Measurements from ENCODE around the gene STXBP1.

The STXBP1 gene

DNA sequence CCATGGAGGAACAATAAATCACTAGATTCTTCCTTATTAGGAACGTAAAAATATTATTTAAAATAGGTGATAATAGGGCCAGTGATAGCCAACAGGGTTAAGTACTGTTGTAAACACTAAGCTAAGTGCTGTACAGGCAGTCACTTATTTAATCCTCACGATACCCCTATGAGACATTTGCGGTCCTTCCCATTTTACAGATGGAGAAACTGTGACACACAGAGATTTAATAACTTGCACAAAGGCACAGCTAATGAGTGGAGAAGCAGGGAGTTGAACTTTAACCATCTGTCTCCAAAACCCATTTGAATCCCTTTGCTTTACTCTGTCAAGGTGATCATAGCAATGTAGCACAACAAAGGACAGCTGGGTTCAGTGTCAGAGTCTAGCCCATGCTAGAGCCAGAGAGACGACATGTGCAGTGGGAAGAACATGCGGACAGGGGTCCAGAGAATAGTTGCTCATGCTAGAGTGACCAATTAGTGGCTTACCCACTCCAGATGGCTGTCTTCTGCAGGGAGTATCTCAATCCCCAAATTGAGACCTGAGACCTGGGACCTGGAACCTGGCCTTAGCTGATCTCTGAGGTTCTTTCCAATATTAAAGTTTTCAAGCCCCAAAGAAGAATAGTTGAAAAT lies 28.9 kb downstream of the STXBP1 start:
- H3K4me3 ChIP-seq (ENCODE audit: low read depth, low read length) = no peak overlapping the region
- no peaks in the 10 kb centered on the region for H3K27me3 ChIP-seq (ENCODE audit: control insufficient read depth, insufficient read depth, low read length)
- H3K9me3 ChIP-seq (ENCODE audit: control insufficient read depth, insufficient read depth, low read length) = no peaks in the 10 kb centered on the region
- H3K9ac ChIP-seq (ENCODE audit: low read depth, low read length) = no peak overlapping the region
- H3K27ac ChIP-seq (ENCODE audit: low read depth, low read length) = no peak overlapping the region
- H3K4me1 ChIP-seq (ENCODE audit: control insufficient read depth, insufficient read depth, low read length) = peaks cover 4% of the 10 kb centered on the region; the same call in 1 of the 2 replicates
- H3K36me3 ChIP-seq (ENCODE audit: control insufficient read depth, insufficient read depth, low read length) = no peaks in the 10 kb centered on the region

DNA sequence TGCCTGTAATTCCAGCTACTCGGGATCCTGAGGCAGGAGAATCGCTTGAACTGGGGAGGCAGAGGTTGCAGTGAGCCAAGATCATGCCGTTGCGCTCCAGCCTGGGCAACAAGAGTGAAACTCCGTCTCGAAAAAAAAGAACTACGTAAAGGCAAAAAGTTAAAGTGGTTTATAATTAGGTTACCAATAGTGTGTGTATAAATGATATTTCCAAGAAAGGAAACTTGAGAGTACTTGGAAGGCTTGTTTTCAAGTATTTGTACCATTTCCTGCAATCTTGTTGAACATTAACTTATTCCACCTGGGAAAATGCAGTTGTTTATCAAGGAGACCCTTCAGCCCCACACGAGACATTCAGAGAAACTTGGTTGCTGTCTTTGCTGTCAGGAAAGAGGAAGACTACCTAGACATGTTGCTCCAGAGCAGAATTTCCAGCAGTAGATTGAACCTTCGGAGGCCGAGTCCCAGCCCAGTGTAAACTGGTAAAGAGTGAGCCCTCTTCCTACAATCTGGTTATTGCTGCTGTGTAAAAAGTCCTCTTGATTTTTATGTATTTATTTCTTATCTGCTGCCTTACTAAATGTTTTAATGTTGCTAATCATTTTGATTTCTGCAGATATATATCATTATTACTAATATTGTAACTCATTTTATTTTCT lies 30.1 kb downstream of the STXBP1 start:
- no peak overlapping the region for H3K9ac ChIP-seq (ENCODE audit: low read depth, low read length)
- no peak overlapping the region for H3K27ac ChIP-seq (ENCODE audit: low read depth, low read length)
- no peak overlapping the region for H3K4me3 ChIP-seq (ENCODE audit: low read depth, low read length)
- no peaks in the 10 kb centered on the region for H3K36me3 ChIP-seq (ENCODE audit: control insufficient read depth, insufficient read depth, low read length)
- no peaks in the 10 kb centered on the region for H3K9me3 ChIP-seq (ENCODE audit: control insufficient read depth, insufficient read depth, low read length)
- H3K4me1 ChIP-seq (ENCODE audit: control insufficient read depth, insufficient read depth, low read length) = peaks cover 4% of the 10 kb centered on the region; the same call in 1 of the 2 replicates
- no peaks in the 10 kb centered on the region for H3K27me3 ChIP-seq (ENCODE audit: control insufficient read depth, insufficient read depth, low read length)

DNA sequence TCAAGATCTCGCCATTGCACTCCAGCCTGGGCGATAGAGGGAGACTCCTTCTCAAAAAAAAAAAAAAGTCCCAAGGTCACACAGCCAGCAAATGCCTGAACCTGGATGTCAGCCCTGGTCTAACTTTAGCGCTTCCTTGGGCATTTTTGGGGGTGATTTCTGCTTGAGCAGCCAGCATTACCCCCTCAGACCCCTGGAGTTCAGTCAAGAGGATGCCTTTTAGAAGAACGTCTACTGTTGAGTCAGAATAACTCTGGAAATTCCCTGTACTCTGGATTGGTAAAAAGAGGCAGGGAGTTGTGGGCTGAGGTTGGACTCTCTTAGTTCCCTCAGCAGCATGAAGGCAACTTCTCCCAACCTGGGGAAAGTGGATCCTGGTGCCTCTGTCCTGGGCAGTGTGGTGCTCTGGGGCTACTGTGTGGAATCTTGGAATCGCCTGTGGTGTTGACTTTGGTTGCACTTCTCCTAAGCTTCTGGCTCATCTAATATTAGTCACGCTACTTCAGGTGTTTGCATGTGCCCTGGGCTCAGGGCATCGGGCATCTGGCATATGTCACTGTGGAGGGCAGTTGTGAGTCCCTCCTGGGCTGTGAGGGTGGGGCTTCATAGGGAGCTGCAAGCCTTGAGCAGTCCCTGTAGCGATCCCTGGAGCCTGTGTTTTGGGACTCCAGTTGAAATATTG lies 32.2 kb downstream of the STXBP1 start:
- Histone ChIP-seq H3K36me3 (ENCODE audit: control insufficient read depth, insufficient read depth, low read length) (no peaks in the 10 kb centered on the region), H3K4me1 (ENCODE audit: control insufficient read depth, insufficient read depth, low read length) (peaks cover 4% of the 10 kb centered on the region; the same call in 1 of the 2 replicates), H3K9me3 (ENCODE audit: control insufficient read depth, insufficient read depth, low read length) (no peaks in the 10 kb centered on the region), H3K27me3 (ENCODE audit: control insufficient read depth, insufficient read depth, low read length) (no peaks in the 10 kb centered on the region), H3K27ac (ENCODE audit: low read depth, low read length) (peak overlapping the region; percentile 50), H3K9ac (ENCODE audit: low read depth, low read length) (no peak overlapping the region), H3K4me3 (ENCODE audit: low read depth, low read length) (no peak overlapping the region)

DNA sequence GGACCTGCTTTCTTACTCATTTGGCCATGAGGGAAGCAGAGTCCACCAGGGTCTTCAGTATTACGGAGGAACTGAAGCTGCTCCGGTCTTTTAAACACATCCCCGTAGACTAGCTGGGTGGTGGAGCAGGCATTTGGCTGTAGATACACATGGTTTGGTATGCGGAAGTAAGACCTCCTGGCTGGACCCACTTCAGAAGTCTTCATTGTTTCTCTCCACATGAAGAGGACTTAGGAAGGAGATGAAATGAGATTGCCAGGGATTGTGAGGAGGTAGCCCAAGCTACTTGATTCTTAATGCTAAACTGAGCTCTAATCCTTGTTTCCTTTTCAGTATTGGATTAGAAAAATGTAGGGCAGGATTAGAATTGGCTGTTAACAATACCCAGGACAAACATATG lies 32.9 kb downstream of the STXBP1 start:
- H3K27me3 ChIP-seq (ENCODE audit: control insufficient read depth, insufficient read depth, low read length) = no peaks in the 10 kb centered on the region
- H3K9ac ChIP-seq (ENCODE audit: low read depth, low read length) = no peak overlapping the region
- H3K9me3 ChIP-seq (ENCODE audit: control insufficient read depth, insufficient read depth, low read length) = no peaks in the 10 kb centered on the region
- peaks cover 4% of the 10 kb centered on the region; the same call in 1 of the 2 replicates for H3K4me1 ChIP-seq (ENCODE audit: control insufficient read depth, insufficient read depth, low read length)
- H3K4me3 ChIP-seq (ENCODE audit: low read depth, low read length) = no peak overlapping the region
- H3K36me3 ChIP-seq (ENCODE audit: control insufficient read depth, insufficient read depth, low read length) = no peaks in the 10 kb centered on the region
- H3K27ac ChIP-seq (ENCODE audit: low read depth, low read length) = peak overlapping the region; percentile 50

DNA sequence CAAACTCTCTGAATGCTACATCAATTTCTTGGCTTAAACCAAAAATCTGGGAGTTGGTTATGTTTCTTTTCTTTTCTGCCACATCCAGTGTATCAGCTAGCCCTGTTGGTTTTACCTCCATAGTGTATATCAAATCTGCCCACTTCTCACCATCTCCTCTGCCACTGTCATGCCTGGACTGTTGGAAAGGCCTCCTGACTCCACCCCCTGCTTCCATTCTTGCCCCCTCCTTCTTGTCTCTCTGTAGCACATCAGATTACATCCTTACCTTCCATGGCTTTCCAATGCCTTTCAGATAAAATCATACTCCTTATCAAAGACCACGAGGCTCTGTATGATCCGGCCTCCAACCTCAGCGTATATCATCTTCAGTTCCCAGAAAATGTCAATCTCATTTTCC lies 35.4 kb downstream of the STXBP1 start:
- H3K9ac ChIP-seq (ENCODE audit: low read depth, low read length) = no peak overlapping the region
- H3K27ac ChIP-seq (ENCODE audit: low read depth, low read length) = no peak overlapping the region
- H3K4me3 ChIP-seq (ENCODE audit: low read depth, low read length) = no peak overlapping the region
- no peaks in the 10 kb centered on the region for H3K27me3 ChIP-seq (ENCODE audit: control insufficient read depth, insufficient read depth, low read length)
- no peaks in the 10 kb centered on the region for H3K36me3 ChIP-seq (ENCODE audit: control insufficient read depth, insufficient read depth, low read length)
- peaks cover 4% of the 10 kb centered on the region; the same call in 1 of the 2 replicates for H3K4me1 ChIP-seq (ENCODE audit: control insufficient read depth, insufficient read depth, low read length)
- H3K9me3 ChIP-seq (ENCODE audit: control insufficient read depth, insufficient read depth, low read length) = no peaks in the 10 kb centered on the region

DNA sequence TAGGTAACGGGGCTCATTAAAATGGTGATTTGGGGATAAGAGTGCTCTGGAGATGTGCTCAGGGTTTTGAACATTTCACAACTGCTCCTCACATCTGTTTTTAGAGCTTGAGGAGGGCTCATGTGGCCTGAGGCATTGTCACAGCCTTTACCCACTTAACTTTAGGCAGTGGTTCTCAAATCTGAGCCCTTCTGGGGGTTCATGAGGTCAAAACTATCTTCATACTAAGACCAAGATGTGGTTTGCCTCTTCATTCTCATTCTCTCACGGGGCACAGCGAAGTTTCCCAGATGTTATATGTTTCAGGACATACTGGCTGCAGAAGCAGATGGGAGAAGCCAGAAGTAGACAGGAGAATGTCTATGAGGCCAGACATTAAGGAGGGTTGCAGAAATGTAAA lies 38.4 kb downstream of the STXBP1 start:
- H3K36me3 ChIP-seq (ENCODE audit: control insufficient read depth, insufficient read depth, low read length) = no peaks in the 10 kb centered on the region

DNA sequence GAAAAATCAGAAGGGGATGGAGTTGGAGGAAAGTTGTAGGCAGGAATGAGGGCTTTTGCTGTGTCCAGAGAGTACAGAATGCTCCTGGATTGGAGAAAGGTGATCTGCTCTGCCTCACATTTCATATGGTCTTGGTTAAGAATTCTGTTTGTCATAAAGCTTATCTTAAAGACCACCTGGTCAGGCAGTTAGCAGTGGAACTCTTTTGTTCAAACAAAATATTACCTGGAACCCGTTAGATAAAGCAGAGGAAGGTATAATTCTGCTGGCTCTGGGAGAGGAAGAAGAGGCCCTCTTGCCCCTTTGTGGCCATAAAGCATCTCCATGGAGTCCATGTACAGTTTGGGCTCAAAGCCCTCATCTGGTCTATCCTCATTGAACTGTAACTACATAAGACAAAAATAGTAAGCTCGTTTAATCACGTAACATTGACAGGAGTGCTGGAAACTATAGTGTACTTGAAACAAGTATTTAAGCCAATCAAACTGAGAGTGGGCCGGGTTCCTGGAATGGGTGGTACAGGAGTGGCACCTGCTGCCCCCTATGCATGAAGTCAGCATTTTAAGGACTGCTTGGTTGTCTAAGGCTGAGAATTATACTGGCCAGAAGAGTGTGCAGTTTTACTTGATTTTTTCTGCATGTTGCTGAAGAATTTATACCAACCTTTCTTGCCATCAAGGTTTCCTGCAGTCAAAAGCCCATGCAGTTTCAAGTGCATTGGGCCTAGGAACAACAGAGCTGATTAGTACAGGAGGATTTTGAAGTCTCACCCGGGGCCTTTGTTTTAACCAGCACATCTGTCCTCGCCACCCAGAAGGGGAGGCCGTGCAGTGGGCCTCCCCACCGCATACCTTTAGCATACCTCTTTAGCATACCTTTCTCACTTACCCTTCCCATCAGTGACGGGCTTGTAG lies 39.9 kb downstream of the STXBP1 start:
- H3K9ac ChIP-seq (ENCODE audit: low read depth, low read length) = no peak overlapping the region

More for the DNA sequence above, 38.4 kb downstream of the STXBP1 start:
- no peaks in the 10 kb centered on the region for H3K27me3 ChIP-seq (ENCODE audit: control insufficient read depth, insufficient read depth, low read length)
- H3K4me3 ChIP-seq (ENCODE audit: low read depth, low read length) = no peak overlapping the region
- no peaks in the 10 kb centered on the region for H3K9me3 ChIP-seq (ENCODE audit: control insufficient read depth, insufficient read depth, low read length)
- no peak overlapping the region for H3K27ac ChIP-seq (ENCODE audit: low read depth, low read length)
- peaks cover 23% of the 10 kb centered on the region for H3K4me1 ChIP-seq (ENCODE audit: control insufficient read depth, insufficient read depth, low read length)
- H3K9ac ChIP-seq (ENCODE audit: low read depth, low read length) = no peak overlapping the region

DNA sequence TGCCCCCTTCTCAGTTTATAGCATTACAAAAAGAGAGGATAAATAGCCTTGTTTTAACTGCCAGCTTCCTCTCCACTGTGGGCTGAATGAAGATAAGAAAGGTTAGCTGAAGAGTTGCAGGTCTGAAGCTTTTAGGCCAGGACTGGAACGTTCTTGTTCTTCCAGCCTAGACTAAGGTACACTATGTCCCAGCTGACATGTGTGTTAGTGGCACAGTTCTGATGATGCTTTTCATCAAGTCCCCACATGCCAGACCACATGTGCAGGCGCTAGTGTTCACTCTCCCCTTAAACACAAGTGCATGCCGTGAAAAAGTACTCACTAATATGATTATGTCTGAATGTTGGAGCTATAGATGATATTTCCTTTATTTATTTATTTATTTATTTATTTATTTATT lies 40.7 kb downstream of the STXBP1 start:
- H3K36me3 ChIP-seq (ENCODE audit: control insufficient read depth, insufficient read depth, low read length) = no peaks in the 10 kb centered on the region

More for the DNA sequence above, 39.9 kb downstream of the STXBP1 start:
- no peak overlapping the region for H3K4me3 ChIP-seq (ENCODE audit: low read depth, low read length)
- no peaks in the 10 kb centered on the region for H3K9me3 ChIP-seq (ENCODE audit: control insufficient read depth, insufficient read depth, low read length)
- no peaks in the 10 kb centered on the region for H3K36me3 ChIP-seq (ENCODE audit: control insufficient read depth, insufficient read depth, low read length)
- H3K27ac ChIP-seq (ENCODE audit: low read depth, low read length) = no peak overlapping the region
- H3K4me1 ChIP-seq (ENCODE audit: control insufficient read depth, insufficient read depth, low read length) = peaks cover 23% of the 10 kb centered on the region
- no peaks in the 10 kb centered on the region for H3K27me3 ChIP-seq (ENCODE audit: control insufficient read depth, insufficient read depth, low read length)

DNA sequence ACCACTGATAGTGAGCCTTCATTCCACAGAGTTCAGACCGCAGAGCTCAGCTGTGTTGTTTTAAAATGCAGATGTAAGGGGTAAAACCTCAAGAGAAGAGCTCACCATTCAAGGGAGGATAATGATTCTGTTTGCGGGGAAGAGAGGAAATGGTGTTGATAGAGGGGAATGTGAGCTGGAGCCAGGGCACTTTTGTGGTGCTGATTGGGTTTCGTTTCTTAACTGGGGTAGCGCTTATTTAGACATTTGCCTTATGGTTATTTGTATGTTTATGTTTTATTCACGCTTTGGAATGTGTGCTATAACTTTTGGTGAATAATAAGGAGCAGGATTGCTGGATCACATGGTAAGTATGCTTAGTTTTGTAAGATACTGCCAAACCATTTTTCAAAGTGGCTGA lies 42.5 kb downstream of the STXBP1 start:
- H3K9ac ChIP-seq (ENCODE audit: low read depth, low read length) = no peak overlapping the region
- no peak overlapping the region for H3K4me3 ChIP-seq (ENCODE audit: low read depth, low read length)
- H3K36me3 ChIP-seq (ENCODE audit: control insufficient read depth, insufficient read depth, low read length) = no peaks in the 10 kb centered on the region
- H3K9me3 ChIP-seq (ENCODE audit: control insufficient read depth, insufficient read depth, low read length) = no peaks in the 10 kb centered on the region
- H3K27ac ChIP-seq (ENCODE audit: low read depth, low read length) = peak overlapping the region; percentile 87
- H3K27me3 ChIP-seq (ENCODE audit: control insufficient read depth, insufficient read depth, low read length) = no peaks in the 10 kb centered on the region
- peaks cover 23% of the 10 kb centered on the region for H3K4me1 ChIP-seq (ENCODE audit: control insufficient read depth, insufficient read depth, low read length)

More for the DNA sequence above, 40.7 kb downstream of the STXBP1 start:
- Histone ChIP-seq H3K27me3 (ENCODE audit: control insufficient read depth, insufficient read depth, low read length) (no peaks in the 10 kb centered on the region), H3K4me3 (ENCODE audit: low read depth, low read length) (no peak overlapping the region), H3K9ac (ENCODE audit: low read depth, low read length) (no peak overlapping the region), H3K27ac (ENCODE audit: low read depth, low read length) (no peak overlapping the region), H3K4me1 (ENCODE audit: control insufficient read depth, insufficient read depth, low read length) (peaks cover 23% of the 10 kb centered on the region), H3K9me3 (ENCODE audit: control insufficient read depth, insufficient read depth, low read length) (no peaks in the 10 kb centered on the region)

DNA sequence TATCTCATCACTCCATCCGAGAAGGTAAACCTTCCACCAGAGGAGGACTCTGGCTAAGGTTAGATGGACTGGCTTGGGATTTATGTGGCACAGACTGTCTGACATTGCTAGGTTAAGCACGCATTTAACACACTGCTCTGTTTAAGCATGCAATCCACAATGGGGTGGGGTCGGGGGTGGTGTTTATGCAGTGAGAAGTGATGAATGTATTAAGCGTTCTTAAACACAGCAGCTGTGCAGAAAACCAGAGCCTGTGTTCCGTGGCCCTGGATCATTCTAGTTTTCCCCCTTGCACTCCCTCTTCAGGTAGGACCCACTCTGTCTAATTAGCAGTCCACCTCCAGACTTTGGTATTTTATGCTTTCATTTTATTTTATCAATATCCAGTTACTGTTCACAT lies 46.4 kb downstream of the STXBP1 start:
- no peak overlapping the region for H3K27ac ChIP-seq (ENCODE audit: low read depth, low read length)
- H3K9ac ChIP-seq (ENCODE audit: low read depth, low read length) = no peak overlapping the region
- no peaks in the 10 kb centered on the region for H3K9me3 ChIP-seq (ENCODE audit: control insufficient read depth, insufficient read depth, low read length)
- peaks cover 15% of the 10 kb centered on the region for H3K36me3 ChIP-seq (ENCODE audit: control insufficient read depth, insufficient read depth, low read length)
- no peaks in the 10 kb centered on the region for H3K27me3 ChIP-seq (ENCODE audit: control insufficient read depth, insufficient read depth, low read length)
- peaks cover 20% of the 10 kb centered on the region for H3K4me1 ChIP-seq (ENCODE audit: control insufficient read depth, insufficient read depth, low read length)
- H3K4me3 ChIP-seq (ENCODE audit: low read depth, low read length) = no peak overlapping the region

Data from HUES48 (cell line).